ENCODE data around the gene ADARB1. TPM values are rescaled to one million over a fixed set of nuclear protein-coding genes. Genes with fewer than 3 reads are reported as not detected.

ADARB1 gene
- total and polyA plus RNA-seq, 9 of the 15 experiments (the other 6 are each of a cell fraction or from before 2014, with no cell fraction given), result 6.7 to 16.0 (median 8.3) TPM

DNA sequence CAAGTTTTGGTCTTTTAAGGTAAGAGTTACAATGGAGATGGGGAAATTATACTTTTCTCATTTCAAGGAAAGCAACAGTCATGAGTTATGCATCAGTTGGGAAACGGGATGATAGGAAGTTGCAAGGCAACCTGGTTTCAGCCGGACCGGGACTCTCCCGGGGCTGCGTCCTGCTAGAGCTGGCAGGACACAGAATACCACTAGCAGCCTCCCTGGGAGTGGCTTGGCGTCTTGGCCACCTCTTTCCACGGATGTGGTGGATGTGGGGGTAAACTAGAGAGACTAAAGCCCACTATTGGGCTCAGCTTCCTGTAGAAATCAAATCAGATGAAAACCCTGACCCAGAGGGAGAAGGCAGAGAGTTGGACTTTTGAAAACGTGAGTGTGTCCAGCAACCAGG lies 71.9 kb downstream of the ADARB1 start (continued):
- TF ChIP-seq, protein P1, sequence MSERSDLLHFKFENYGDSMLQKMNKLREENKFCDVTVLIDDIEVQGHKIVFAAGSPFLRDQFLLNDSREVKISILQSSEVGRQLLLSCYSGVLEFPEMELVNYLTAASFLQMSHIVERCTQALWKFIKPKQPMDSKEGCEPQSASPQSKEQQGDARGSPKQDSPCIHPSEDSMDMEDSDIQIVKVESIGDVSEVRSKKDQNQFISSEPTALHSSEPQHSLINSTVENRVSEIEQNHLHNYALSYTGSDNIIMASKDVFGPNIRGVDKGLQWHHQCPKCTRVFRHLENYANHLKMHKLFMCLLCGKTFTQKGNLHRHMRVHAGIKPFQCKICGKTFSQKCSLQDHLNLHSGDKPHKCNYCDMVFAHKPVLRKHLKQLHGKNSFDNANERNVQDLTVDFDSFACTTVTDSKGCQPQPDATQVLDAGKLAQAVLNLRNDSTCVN (CRISPR knock-in tag; IDR thresholded peaks at IDR 0.05), result no peak
- TF ChIP-seq, protein P2, sequence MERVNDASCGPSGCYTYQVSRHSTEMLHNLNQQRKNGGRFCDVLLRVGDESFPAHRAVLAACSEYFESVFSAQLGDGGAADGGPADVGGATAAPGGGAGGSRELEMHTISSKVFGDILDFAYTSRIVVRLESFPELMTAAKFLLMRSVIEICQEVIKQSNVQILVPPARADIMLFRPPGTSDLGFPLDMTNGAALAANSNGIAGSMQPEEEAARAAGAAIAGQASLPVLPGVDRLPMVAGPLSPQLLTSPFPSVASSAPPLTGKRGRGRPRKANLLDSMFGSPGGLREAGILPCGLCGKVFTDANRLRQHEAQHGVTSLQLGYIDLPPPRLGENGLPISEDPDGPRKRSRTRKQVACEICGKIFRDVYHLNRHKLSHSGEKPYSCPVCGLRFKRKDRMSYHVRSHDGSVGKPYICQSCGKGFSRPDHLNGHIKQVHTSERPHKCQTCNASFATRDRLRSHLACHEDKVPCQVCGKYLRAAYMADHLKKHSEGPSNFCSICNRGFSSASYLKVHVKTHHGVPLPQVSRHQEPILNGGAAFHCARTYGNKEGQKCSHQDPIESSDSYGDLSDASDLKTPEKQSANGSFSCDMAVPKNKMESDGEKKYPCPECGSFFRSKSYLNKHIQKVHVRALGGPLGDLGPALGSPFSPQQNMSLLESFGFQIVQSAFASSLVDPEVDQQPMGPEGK (CRISPR knock-in tag; IDR thresholded peaks at IDR 0.05; ENCODE audit: borderline replicate concordance), result no peak
- no peak for TF ChIP-seq ZNF561 (CRISPR knock-in tag; conservative IDR thresholded peaks at IDR 0.05)

DNA sequence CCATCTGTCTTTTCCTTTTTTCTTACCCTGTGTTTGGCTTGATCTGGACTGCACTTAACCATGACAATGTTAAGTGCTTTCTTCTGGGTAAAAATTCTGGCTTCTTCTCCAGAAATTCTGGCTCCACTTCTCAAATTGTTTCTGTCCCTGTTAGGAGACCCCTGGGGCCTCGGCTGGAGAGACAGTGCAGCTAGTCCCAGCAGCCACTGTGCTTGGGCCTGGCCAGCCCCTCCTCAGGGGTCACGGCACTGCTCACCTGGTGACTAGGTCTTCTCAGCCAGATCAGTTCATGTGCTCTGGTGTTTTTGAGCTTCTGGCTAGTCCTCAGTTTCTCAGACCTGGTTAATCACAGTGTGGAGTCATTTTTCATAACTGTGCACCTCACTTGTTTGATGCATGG lies 72.4 kb downstream of the ADARB1 start:
- Histone ChIP-seq H3K4me3 (no peak overlapping the region), H3K9me3 (replicated peaks; ENCODE audit: control insufficient read depth, insufficient read depth, low read depth, low read length) (no peaks in the 10 kb centered on the region), H4K20me1 (replicated peaks; ENCODE audit: control insufficient read depth, insufficient read depth, low read length) (no peaks in the 10 kb centered on the region), H3K9me1 (ENCODE audit: control insufficient read depth, insufficient read depth, low read length) (no peaks in the 10 kb centered on the region), H3K4me2 (ENCODE audit: insufficient read depth, low read length) (no peak overlapping the region), H3K36me3 (ENCODE audit: control insufficient read depth, insufficient read depth, low read length) (no peaks in the 10 kb centered on the region), H2AFZ (ENCODE audit: low read depth, low read length) (no peak overlapping the region), H3K4me1 (replicated peaks in 1 of 2; ENCODE audit: control insufficient read depth in 2 of 2, insufficient read depth in 2 of 2, low read length in 2 of 2) (peaks cover 7 to 12% of the 10 kb centered on the region in 2 experiments; a peak in 4 of 5 replicates), H3K27ac (ENCODE audit: extremely low read depth, low read depth, low read length) (no peak overlapping the region), H3K27me3 (ENCODE audit: control insufficient read depth in 2 of 2, insufficient read depth in 2 of 2, low read length in 2 of 2) (no peaks in the 10 kb centered on the region; a peak in 1 of 5 replicates), H3K79me2 (ENCODE audit: control insufficient read depth, insufficient read depth, low read length) (no peaks in the 10 kb centered on the region), H3K9ac (ENCODE audit: insufficient read depth in 1 of 2, low read depth in 2 of 2, low read length in 2 of 2) (no peak overlapping the region)
- in situ Hi-C loops (cut with MboI) (loop anchor here (5.0 to 10.0 kb wide), 3 partner anchors 140 to 678 kb away; partner anchors contain the start of gene POFUT2), intact Hi-C loops (cut with micrococcal nuclease) (no loop called here)
- TF ChIP-seq ZC3H8 (IDR thresholded peaks at IDR 0.05) (no peak), SUPT5H (IDR thresholded peaks at IDR 0.05) (no peak), PCBP1 (IDR thresholded peaks at IDR 0.05; ENCODE audit: low read depth, low read length, poor library complexity, severe bottlenecking) (no peak), POLR3A (IDR thresholded peaks at IDR 0.05; ENCODE audit: borderline replicate concordance, extremely low read depth, insufficient read depth, insufficient read length) (no peak)
- POLR2A ChIA-PET, result interaction anchor here (0.6 to 0.9 kb wide), 2 partner anchors 16 to 21 kb away, joined by 3 read pairs; no protein-coding TSS in a partner anchor
- BruUV-seq (replicated peaks), result no TSS peak
- WGBS (ENCODE audit: insufficient coverage, low coverage, missing lambda C conversion rate), result 36% methylated on average over 2 of the region's 2 CpGs
- CTCF ChIA-PET (ENCODE audit: low intra/inter-chr PET ratio), result no interaction called here
- FAIRE-seq (no peak), DNase-seq (ENCODE audit: extremely low read depth in 1 of 4, low spot score in 3 of 4) (no peak), ATAC-seq (no peak)

Measured in K562 (cell line).